ENCODE measurements around the gene CYP24A1.

GRCh38 chr20:54217762-54218161 is 44.0 kb upstream of the CYP24A1 start:
- TF ChIP-seq CTCF (IDR thresholded peaks at IDR 0.05) (no peak), POLR2A (IDR thresholded peaks at IDR 0.05) (no peak)

Measured in heart left ventricle (tissue), 13 donors.